DND-41 (cell line): ENCODE data around the gene SIPA1L2.

Experiments used
- ATAC-seq: fragments of 200-7000 bp; cut with Tn5 transposase; 3 replicates; pipeline ENCODE4 v1.9.1; 2021; ENCODE audit warnings: low read depth; ENCODE audit not compliant: insufficient read depth
- DNase-seq: peaks from one replicate; pipeline ENCODE4 v3.0.0-alpha.2; 2020
- H2AFZ ChIP-seq: 2 replicates; pipeline ENCODE4 v1.6.0; 2012; ENCODE audit warnings: low read depth, low read length
- H3K27ac ChIP-seq: 2 replicates; pipeline ENCODE4 v1.5.1; 2012; ENCODE audit warnings: low read length, inconsistent platforms
- H3K27me3 ChIP-seq: fragments of 200-600 bp; sonication (generic); 2 replicates; pipeline ENCODE4 v1.6.0; 2012; ENCODE audit warnings: low read length, mild to moderate bottlenecking, inconsistent platforms; ENCODE audit not compliant: insufficient read depth, poor library complexity
- H3K36me3 ChIP-seq: 2 replicates; pipeline ENCODE4 v1.5.1; 2012; ENCODE audit warnings: low read length, inconsistent platforms; ENCODE audit not compliant: insufficient read depth
- H3K4me1 ChIP-seq: 2 replicates; pipeline ENCODE4 v1.5.1; 2012; ENCODE audit warnings: mild to moderate bottlenecking, low read length; ENCODE audit not compliant: insufficient read depth
- H3K4me2 ChIP-seq: 2 replicates; pipeline ENCODE4 v1.6.0; 2012; ENCODE audit warnings: mild to moderate bottlenecking, moderate library complexity, low read length, inconsistent platforms; ENCODE audit not compliant: insufficient read depth
- H3K4me3 ChIP-seq, 2 experiments: fragments of 200-600 bp in 1 of 2; shearing (Covaris generic) in 1 of 2; 2 replicates each; pipeline ENCODE4 v1.5.1; 2012 to 2016; ENCODE audit warnings: inconsistent platforms in 2 of 2, low read length in 2 of 2, mild to moderate bottlenecking in 2 of 2, low read depth in 1 of 2, moderate library complexity in 1 of 2
- H3K79me2 ChIP-seq: 2 replicates; pipeline ENCODE4 v1.6.0; 2012; ENCODE audit warnings: low read length, inconsistent platforms; ENCODE audit not compliant: insufficient read depth
- H3K9ac ChIP-seq: 2 replicates; pipeline ENCODE4 v1.6.0; 2012; ENCODE audit warnings: low read depth, mild to moderate bottlenecking, inconsistent platforms, low read length, moderate library complexity
- H3K9me3 ChIP-seq: 2 replicates; pipeline ENCODE4 v1.5.1; 2012; ENCODE audit warnings: low read length, moderate library complexity, mild to moderate bottlenecking, inconsistent platforms; ENCODE audit not compliant: insufficient read depth, severe bottlenecking
- H4K20me1 ChIP-seq: 2 replicates; pipeline ENCODE4 v1.6.0; 2012; ENCODE audit warnings: low read length; ENCODE audit not compliant: insufficient read depth
- EZH2 ChIP-seq: IDR thresholded peaks from 3 replicates; pipeline ENCODE4 v1.6.1; 2012; ENCODE audit warnings: borderline replicate concordance, low read depth, mild to moderate bottlenecking, moderate library complexity, low read length, inconsistent platforms; ENCODE audit not compliant: severe bottlenecking
- TF ChIP-seq, protein P1 (sequence below): IDR thresholded peaks from 2 replicates; pipeline ENCODE4 v1.5.1; 2012; ENCODE audit warnings: borderline replicate concordance, low read length, moderate library complexity, mild to moderate bottlenecking; ENCODE audit not compliant: poor library complexity, severe bottlenecking; ENCODE audit errors: extremely low read depth

The SIPA1L2 gene

DNA sequence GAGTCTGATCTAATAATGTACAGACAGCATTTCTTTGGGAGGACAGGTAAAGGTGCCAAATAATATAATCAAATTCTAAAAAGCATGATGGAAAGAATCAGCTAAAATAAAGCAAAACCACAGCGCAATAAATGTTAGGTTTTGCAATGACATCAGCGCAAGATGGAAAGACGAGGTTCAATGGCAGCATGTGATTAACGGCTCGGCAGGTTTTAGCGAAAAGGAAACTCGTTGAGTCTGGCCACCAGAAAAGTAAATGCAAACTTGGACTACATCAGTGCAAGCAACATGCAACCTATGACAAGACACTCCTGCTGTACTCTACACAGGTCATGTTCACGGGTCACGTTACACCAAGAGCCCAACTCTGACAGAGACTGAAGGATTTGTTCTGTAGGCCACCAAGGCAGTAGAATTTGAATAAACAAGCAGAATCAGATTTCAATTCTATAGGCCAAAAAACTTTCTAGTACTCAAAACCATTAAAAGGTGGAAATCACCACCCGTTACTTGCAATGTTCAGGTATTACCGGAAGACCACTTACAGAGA is 4.5 kb downstream of the SIPA1L2 start:
- H4K20me1 ChIP-seq: no peaks in the 10 kb centered on the region; the same call in 1 of the 2 replicates

DNA sequence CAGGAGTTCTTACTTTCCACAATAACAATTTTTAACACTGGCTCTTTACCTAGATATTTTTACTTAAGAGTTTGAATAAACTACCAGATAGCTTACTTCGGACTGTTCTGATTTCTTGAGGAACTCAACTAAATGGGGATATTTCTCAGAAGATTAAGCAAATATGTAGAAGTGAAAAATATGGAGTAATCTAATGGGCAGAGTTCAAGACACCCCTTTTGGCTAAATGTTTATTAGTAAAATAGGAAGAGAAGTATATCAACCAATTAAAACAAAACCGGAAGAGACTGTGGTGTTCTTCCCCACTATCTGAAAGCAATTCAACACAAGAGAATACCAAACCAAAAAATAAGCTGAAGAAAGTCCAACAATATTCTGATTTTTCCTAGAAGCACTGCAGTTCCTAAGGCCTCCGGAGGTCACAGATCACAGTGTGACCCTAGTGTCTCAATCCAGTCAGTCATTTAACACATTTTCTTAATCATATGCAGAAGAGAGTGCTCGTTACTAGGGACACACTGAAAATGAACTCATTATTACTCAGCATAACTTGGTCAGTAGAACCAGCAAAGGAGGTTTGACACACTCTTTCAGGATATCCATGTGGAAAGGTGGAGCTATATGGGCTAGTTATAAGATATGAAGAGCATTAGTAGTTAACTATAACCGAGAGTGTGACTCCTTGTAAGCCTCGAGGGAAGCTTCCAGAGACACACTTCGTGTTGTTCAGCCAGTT is 5.2 kb downstream of the SIPA1L2 start:
- Histone ChIP-seq H3K36me3 (no peaks in the 10 kb centered on the region), H3K4me1 (peaks cover 33% of the 10 kb centered on the region), H4K20me1 (no peaks in the 10 kb centered on the region; the same call in 1 of the 2 replicates), H3K27ac (no peak overlapping the region), H3K9ac (no peak overlapping the region), H3K4me2 (no peak overlapping the region), H3K9me3 (no peaks in the 10 kb centered on the region), H3K79me2 (peaks cover 47% of the 10 kb centered on the region), H3K27me3 (no peaks in the 10 kb centered on the region), H3K4me3 (no peak overlapping the region), H2AFZ (no peak overlapping the region)
- DNase-seq (no peak), ATAC-seq (no peak)
- TF ChIP-seq EZH2: no peak
- TF ChIP-seq, protein P1, sequence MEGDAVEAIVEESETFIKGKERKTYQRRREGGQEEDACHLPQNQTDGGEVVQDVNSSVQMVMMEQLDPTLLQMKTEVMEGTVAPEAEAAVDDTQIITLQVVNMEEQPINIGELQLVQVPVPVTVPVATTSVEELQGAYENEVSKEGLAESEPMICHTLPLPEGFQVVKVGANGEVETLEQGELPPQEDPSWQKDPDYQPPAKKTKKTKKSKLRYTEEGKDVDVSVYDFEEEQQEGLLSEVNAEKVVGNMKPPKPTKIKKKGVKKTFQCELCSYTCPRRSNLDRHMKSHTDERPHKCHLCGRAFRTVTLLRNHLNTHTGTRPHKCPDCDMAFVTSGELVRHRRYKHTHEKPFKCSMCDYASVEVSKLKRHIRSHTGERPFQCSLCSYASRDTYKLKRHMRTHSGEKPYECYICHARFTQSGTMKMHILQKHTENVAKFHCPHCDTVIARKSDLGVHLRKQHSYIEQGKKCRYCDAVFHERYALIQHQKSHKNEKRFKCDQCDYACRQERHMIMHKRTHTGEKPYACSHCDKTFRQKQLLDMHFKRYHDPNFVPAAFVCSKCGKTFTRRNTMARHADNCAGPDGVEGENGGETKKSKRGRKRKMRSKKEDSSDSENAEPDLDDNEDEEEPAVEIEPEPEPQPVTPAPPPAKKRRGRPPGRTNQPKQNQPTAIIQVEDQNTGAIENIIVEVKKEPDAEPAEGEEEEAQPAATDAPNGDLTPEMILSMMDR: no peak

More for the DNA sequence above, 4.5 kb downstream of the SIPA1L2 start:
- TF ChIP-seq, protein P1: no peak
- no peak for TF ChIP-seq EZH2
- H3K4me2 ChIP-seq: no peak overlapping the region
- no peaks in the 10 kb centered on the region for H3K27me3 ChIP-seq
- H3K79me2 ChIP-seq: peaks cover 43% of the 10 kb centered on the region
- no peaks in the 10 kb centered on the region for H3K36me3 ChIP-seq
- no peak overlapping the region for H3K9ac ChIP-seq
- H3K27ac ChIP-seq: no peak overlapping the region
- DNase-seq: no peak
- no peak overlapping the region for H2AFZ ChIP-seq
- ATAC-seq: no peak
- H3K4me1 ChIP-seq: peaks cover 33% of the 10 kb centered on the region
- H3K9me3 ChIP-seq: no peaks in the 10 kb centered on the region
- no peak overlapping the region for H3K4me3 ChIP-seq

DNA sequence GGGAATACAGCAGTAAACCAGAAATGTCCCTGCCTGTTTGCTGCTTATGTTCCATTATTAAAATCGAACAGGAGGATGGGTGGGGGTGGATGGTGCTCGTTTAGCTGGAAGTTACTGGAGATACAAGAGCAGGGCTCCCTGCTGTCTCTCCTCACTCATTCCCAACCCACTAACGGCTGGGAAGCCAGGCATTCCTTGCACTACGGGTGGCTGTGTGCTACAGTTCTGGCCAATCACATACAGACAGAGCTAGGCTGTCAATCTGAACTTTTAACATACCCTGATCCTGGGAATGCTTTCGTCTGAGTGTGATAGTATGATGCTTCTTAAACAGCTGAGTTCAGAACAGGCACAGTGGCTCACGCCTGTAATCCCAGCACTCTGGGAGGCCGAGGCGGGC is 7.0 kb downstream of the SIPA1L2 start:
- Histone ChIP-seq H3K27ac (no peak overlapping the region), H3K9me3 (no peaks in the 10 kb centered on the region), H3K4me3 (no peak overlapping the region), H3K4me2 (no peak overlapping the region), H2AFZ (no peak overlapping the region), H4K20me1 (no peaks in the 10 kb centered on the region; the same call in 1 of the 2 replicates), H3K9ac (no peak overlapping the region), H3K36me3 (no peaks in the 10 kb centered on the region), H3K4me1 (peaks cover 19% of the 10 kb centered on the region), H3K79me2 (peaks cover 40% of the 10 kb centered on the region), H3K27me3 (no peaks in the 10 kb centered on the region)
- no peak for DNase-seq
- no peak for TF ChIP-seq EZH2
- ATAC-seq: no peak

DNA sequence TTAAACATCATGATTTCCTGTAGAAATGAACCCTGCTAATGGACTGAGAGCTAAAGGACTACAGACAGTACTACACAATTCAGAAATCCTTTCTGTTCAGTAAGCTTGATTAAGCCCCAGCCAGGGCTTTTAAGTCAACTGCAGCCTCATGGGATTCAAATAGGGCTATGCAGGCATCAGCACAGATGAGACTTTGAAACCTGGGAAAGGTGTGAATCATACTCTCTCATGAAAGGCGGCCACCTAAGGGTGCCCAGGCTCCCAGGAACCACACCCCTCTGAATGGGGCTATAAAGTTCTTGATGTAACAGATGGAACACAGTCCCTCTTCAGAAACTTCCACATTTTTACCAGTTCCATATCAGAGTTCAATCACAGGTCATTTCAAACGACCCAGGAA is 7.6 kb downstream of the SIPA1L2 start:
- H3K27me3 ChIP-seq: no peaks in the 10 kb centered on the region
- H3K4me2 ChIP-seq: no peak overlapping the region
- no peak overlapping the region for H3K27ac ChIP-seq
- no peak for DNase-seq
- no peak for TF ChIP-seq EZH2
- TF ChIP-seq, protein P1: no peak
- no peaks in the 10 kb centered on the region for H3K9me3 ChIP-seq
- no peak overlapping the region for H3K9ac ChIP-seq
- peaks cover 37% of the 10 kb centered on the region for H3K79me2 ChIP-seq
- H2AFZ ChIP-seq: no peak overlapping the region
- ATAC-seq: no peak
- no peak overlapping the region for H3K4me3 ChIP-seq
- no peaks in the 10 kb centered on the region; the same call in 1 of the 2 replicates for H4K20me1 ChIP-seq
- H3K4me1 ChIP-seq: peaks cover 13% of the 10 kb centered on the region
- H3K36me3 ChIP-seq: no peaks in the 10 kb centered on the region
